SK-N-MC (cell line): ENCODE data around the gene PEX14.

ENCODE experiments used
- EZH2 ChIP-seq: fragments of 200-600 bp; sonication (generic); IDR thresholded peaks from one replicate; pipeline ENCODE4 v1.6.1; 2017; ENCODE audit warnings: antibody characterized with exemption
- FOXP2 ChIP-seq: optimal IDR thresholded peaks from 2 replicates; pipeline ENCODE3; 2011; ENCODE audit warnings: mild to moderate bottlenecking, moderate library complexity; ENCODE audit not compliant: insufficient read depth; ENCODE audit errors: extremely low read length, control extremely low read depth
- POLR2AphosphoS5 ChIP-seq: IDR thresholded peaks from 2 replicates; pipeline ENCODE4 v1.6.1; 2012; ENCODE audit warnings: mild to moderate bottlenecking, low read depth, low read length, borderline replicate concordance

- no peak for TF ChIP-seq FOXP2
- no peak for TF ChIP-seq EZH2
- TF ChIP-seq POLR2AphosphoS5, result no peak
These were observed 4.7 kb upstream of the PEX14 start for GRCh38 chr1:10470043-10470442.
